ENCODE results near the gene NRP2. TPM values are rescaled to one million over a fixed set of nuclear protein-coding genes. Genes with fewer than 3 reads are reported as not detected.

NRP2 gene
- total and polyA plus RNA-seq, 2 donors (not counting 1 experiment from before 2014, with no cell fraction given), result 16.6 to 28.7 TPM

DNA sequence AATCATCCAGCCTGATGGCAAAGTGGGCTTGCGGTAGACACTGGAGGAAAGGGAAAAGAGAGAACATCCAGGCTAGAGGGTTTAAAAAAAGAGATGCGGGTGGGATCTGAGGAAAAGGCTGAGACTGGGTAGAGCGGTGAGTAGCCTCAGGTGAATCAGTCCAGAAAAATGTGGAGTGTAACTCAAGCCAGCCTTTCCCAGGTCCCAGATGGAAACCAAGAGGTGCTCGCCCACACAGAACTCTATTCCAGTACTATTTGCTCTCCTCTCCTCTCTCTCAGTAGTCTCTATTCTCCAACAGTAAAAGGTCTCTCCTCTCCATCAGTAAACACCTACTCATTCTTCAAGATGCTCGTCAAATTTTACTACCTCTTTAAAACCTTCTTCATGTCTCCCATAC, 38.3 kb upstream of the NRP2 start:
- H3K4me2 ChIP-seq (ENCODE audit: extremely low read depth, insufficient read depth, low read length), result no peak overlapping the region
- H4K20me1 ChIP-seq (ENCODE audit: control insufficient read depth, extremely low read depth, insufficient read depth, low read length), result no peaks in the 10 kb centered on the region
- H3K27ac ChIP-seq (ENCODE audit: insufficient read depth, low read length), result no peak overlapping the region
- no peaks in the 10 kb centered on the region for H3K4me1 ChIP-seq (ENCODE audit: control insufficient read depth, extremely low read depth, insufficient read depth, low read length)
- H3K4me3 ChIP-seq (replicated peaks in 1 of 4; ENCODE audit: control extremely low read depth in 1 of 4, insufficient read depth in 1 of 4, low read depth in 3 of 4, low read length in 4 of 4), result no peak overlapping the region
- TF ChIP-seq EZH2 (IDR thresholded peaks at IDR 0.05; ENCODE audit: low read length, missing control alignments) (no peak), CTCF (conservative IDR thresholded peaks at IDR 0.05 in 1 of 2, IDR thresholded peaks at IDR 0.05 in 1 of 2; ENCODE audit: low read depth in 1 of 2, low read length in 2 of 2) (no peak)
- peak in 1 of 2 donors; percentile 59 for DNase-seq (ENCODE audit: low read depth in 2 of 2)
- no peaks in the 10 kb centered on the region for H3K36me3 ChIP-seq (ENCODE audit: control insufficient read depth, insufficient read depth, low read length)
- no peak overlapping the region for H3K9ac ChIP-seq (ENCODE audit: insufficient read depth, low read length)
- no peaks in the 10 kb centered on the region for H3K79me2 ChIP-seq (ENCODE audit: control insufficient read depth, insufficient read depth, low read length)
- no peaks in the 10 kb centered on the region for H3K9me3 ChIP-seq (ENCODE audit: control insufficient read depth, insufficient read depth, low read depth, low read length)
- H2AFZ ChIP-seq (ENCODE audit: low read length), result no peak overlapping the region
- H3K27me3 ChIP-seq (ENCODE audit: control insufficient read depth, insufficient read depth, low read length), result no peaks in the 10 kb centered on the region

DNA sequence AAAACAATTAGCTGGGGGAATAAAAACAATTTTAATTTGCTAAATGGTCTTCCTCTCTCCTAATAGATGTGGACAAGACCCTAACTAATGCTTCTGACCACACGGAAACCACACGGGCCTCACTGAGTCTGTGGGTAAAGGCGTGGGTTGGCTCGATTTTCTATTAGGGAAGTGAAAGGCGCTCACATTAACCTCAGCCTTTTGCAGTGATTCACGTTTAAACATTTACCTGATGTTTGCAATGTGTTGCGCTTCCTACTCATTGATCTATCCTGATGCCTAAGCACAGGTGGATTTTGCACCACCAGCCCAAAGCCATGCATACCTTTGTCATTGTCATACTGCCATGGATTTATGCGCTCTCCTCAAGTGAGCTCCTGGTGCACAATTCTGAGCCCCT, 35.6 kb upstream of the NRP2 start:
- Histone ChIP-seq H3K79me2 (ENCODE audit: control insufficient read depth, insufficient read depth, low read length) (no peaks in the 10 kb centered on the region), H3K4me3 (replicated peaks in 1 of 4; ENCODE audit: control extremely low read depth in 1 of 4, insufficient read depth in 1 of 4, low read depth in 3 of 4, low read length in 4 of 4) (no peak overlapping the region), H3K9me3 (ENCODE audit: control insufficient read depth, insufficient read depth, low read depth, low read length) (no peaks in the 10 kb centered on the region), H3K27me3 (ENCODE audit: control insufficient read depth, insufficient read depth, low read length) (no peaks in the 10 kb centered on the region), H3K27ac (ENCODE audit: insufficient read depth, low read length) (no peak overlapping the region), H2AFZ (ENCODE audit: low read length) (no peak overlapping the region), H3K9ac (ENCODE audit: insufficient read depth, low read length) (no peak overlapping the region), H4K20me1 (ENCODE audit: control insufficient read depth, extremely low read depth, insufficient read depth, low read length) (no peaks in the 10 kb centered on the region), H3K4me2 (ENCODE audit: extremely low read depth, insufficient read depth, low read length) (no peak overlapping the region), H3K36me3 (ENCODE audit: control insufficient read depth, insufficient read depth, low read length) (no peaks in the 10 kb centered on the region), H3K4me1 (ENCODE audit: control insufficient read depth, extremely low read depth, insufficient read depth, low read length) (no peaks in the 10 kb centered on the region)
- TF ChIP-seq CTCF (conservative IDR thresholded peaks at IDR 0.05 in 1 of 2, IDR thresholded peaks at IDR 0.05 in 1 of 2; ENCODE audit: low read depth in 1 of 2, low read length in 2 of 2) (no peak), EZH2 (IDR thresholded peaks at IDR 0.05; ENCODE audit: low read length, missing control alignments) (no peak)
- DNase-seq (ENCODE audit: low read depth in 2 of 2), result no peak

- no peaks in the 10 kb centered on the region for H3K36me3 ChIP-seq (ENCODE audit: control insufficient read depth, insufficient read depth, low read length)
- peak; percentile 16 to 72 for DNase-seq (ENCODE audit: low read depth in 2 of 2)
- no peaks in the 10 kb centered on the region for H3K79me2 ChIP-seq (ENCODE audit: control insufficient read depth, insufficient read depth, low read length)
- H2AFZ ChIP-seq (ENCODE audit: low read length), result no peak overlapping the region
- H3K27me3 ChIP-seq (ENCODE audit: control insufficient read depth, insufficient read depth, low read length), result no peaks in the 10 kb centered on the region
- H3K27ac ChIP-seq (ENCODE audit: insufficient read depth, low read length), result no peak overlapping the region
- no peak overlapping the region for H3K9ac ChIP-seq (ENCODE audit: insufficient read depth, low read length)
- H4K20me1 ChIP-seq (ENCODE audit: control insufficient read depth, extremely low read depth, insufficient read depth, low read length), result no peaks in the 10 kb centered on the region
- no peaks in the 10 kb centered on the region for H3K4me1 ChIP-seq (ENCODE audit: control insufficient read depth, extremely low read depth, insufficient read depth, low read length)
- no peak overlapping the region for H3K4me3 ChIP-seq (replicated peaks in 1 of 4; ENCODE audit: control extremely low read depth in 1 of 4, insufficient read depth in 1 of 4, low read depth in 3 of 4, low read length in 4 of 4)
- H3K9me3 ChIP-seq (ENCODE audit: control insufficient read depth, insufficient read depth, low read depth, low read length), result no peaks in the 10 kb centered on the region
- H3K4me2 ChIP-seq (ENCODE audit: extremely low read depth, insufficient read depth, low read length), result no peak overlapping the region
- TF ChIP-seq CTCF (conservative IDR thresholded peaks at IDR 0.05 in 1 of 2, IDR thresholded peaks at IDR 0.05 in 1 of 2; ENCODE audit: low read depth in 1 of 2, low read length in 2 of 2) (no peak), EZH2 (IDR thresholded peaks at IDR 0.05; ENCODE audit: low read length, missing control alignments) (no peak)
These were observed 31.9 kb upstream of the NRP2 start for GRCh38 chr2:205650450-205650849.

Data from fibroblast of lung (primary cell).